Common myeloid progenitor, CD34-positive (primary cell): ENCODE measurements around the gene GJD3.
A peak's percentile ranks its signal among the peaks of the same experiment; 100 is the strongest.

Experiments used
- CTCF ChIA-PET: fragments of 350-600 bp; sonication (Branson Sonifier 250); formaldehyde crosslinking; loops from one replicate; lab custom pipeline; 2021; ENCODE audit warnings: antibody characterized with exemption; lab: Charles Lee
- POLR2A ChIA-PET: fragments of 350-600 bp; sonication (Branson Sonifier 250); formaldehyde crosslinking; loops from one replicate; lab custom pipeline; 2021; ENCODE audit warnings: antibody characterized with exemption; lab: Charles Lee
- DNase-seq, 3 donors: peaks; one replicate each; pipeline versions ENCODE4 v3.0.0 to v3.0.0-alpha.2; 2013
- H3K27ac ChIP-seq, 2 experiments: 1 replicate in 1 of 2; 2 replicates in 1 of 2; pipeline ENCODE4 v1.7.0; 2013; ENCODE audit warnings: inconsistent platforms in 2 of 2, low read length in 2 of 2, mild to moderate bottlenecking in 2 of 2, low read depth in 1 of 2, moderate library complexity in 1 of 2; ENCODE audit not compliant: severe bottlenecking in 2 of 2, insufficient read depth in 1 of 2, poor library complexity in 1 of 2
- H3K27me3 ChIP-seq, 5 experiments: replicated peaks in 2 of 5; 1 replicate in 3 of 5; 2 replicates in 2 of 5; pipeline versions ENCODE4 v1.6.1 to v1.7.0; 2013; ENCODE audit warnings: low read length in 4 of 5, mild to moderate bottlenecking in 2 of 5, moderate library complexity in 2 of 5, inconsistent platforms in 1 of 5; ENCODE audit not compliant: insufficient read depth in 5 of 5, control insufficient read depth in 4 of 5
- H3K36me3 ChIP-seq, 4 experiments: 1 replicate in 2 of 4; 2 replicates in 2 of 4; pipeline versions ENCODE4 v1.6.1 to v1.7.0; 2013; ENCODE audit warnings: low read length in 3 of 4, control low read depth in 1 of 4, mild to moderate bottlenecking in 1 of 4; ENCODE audit not compliant: control insufficient read depth in 4 of 4, insufficient read depth in 4 of 4
- H3K4me1 ChIP-seq, 4 experiments: 1 replicate in 3 of 4; 2 replicates in 1 of 4; pipeline versions ENCODE4 v1.6.1 to v1.7.1; 2013; ENCODE audit warnings: low read length in 3 of 4, mild to moderate bottlenecking in 3 of 4, control low read depth in 1 of 4, inconsistent platforms in 1 of 4, moderate library complexity in 1 of 4; ENCODE audit not compliant: control insufficient read depth in 4 of 4, insufficient read depth in 4 of 4; ENCODE audit errors: control extremely low read depth in 1 of 4
- H3K4me3 ChIP-seq, 7 experiments: 1 replicate in 4 of 7; 2 replicates in 3 of 7; pipeline versions ENCODE4 v1.5.1 to v1.7.0; 2013; ENCODE audit warnings: mild to moderate bottlenecking in 7 of 7, low read length in 6 of 7, moderate library complexity in 6 of 7, inconsistent platforms in 2 of 7, low read depth in 2 of 7, control low read depth in 1 of 7; ENCODE audit not compliant: insufficient read depth in 4 of 7, control insufficient read depth in 1 of 7; ENCODE audit errors: extremely low read depth in 1 of 7
- H3K9me3 ChIP-seq, 5 experiments: 1 replicate in 4 of 5; 2 replicates in 1 of 5; pipeline versions ENCODE4 v1.6.1 to v1.7.1; 2013; ENCODE audit warnings: low read length in 4 of 5, mild to moderate bottlenecking in 2 of 5, inconsistent platforms in 1 of 5, low read depth in 1 of 5, moderate library complexity in 1 of 5; ENCODE audit not compliant: control insufficient read depth in 4 of 5, insufficient read depth in 2 of 5; ENCODE audit errors: control extremely low read depth in 1 of 5
- WGBS: methylation state at CpG from one replicate; pipeline ENCODE4 v1.1.5; 2013; ENCODE audit not compliant: insufficient coverage; 5-methylcytosine and 5-hydroxymethylcytosine counted together

Gene GJD3

DNA sequence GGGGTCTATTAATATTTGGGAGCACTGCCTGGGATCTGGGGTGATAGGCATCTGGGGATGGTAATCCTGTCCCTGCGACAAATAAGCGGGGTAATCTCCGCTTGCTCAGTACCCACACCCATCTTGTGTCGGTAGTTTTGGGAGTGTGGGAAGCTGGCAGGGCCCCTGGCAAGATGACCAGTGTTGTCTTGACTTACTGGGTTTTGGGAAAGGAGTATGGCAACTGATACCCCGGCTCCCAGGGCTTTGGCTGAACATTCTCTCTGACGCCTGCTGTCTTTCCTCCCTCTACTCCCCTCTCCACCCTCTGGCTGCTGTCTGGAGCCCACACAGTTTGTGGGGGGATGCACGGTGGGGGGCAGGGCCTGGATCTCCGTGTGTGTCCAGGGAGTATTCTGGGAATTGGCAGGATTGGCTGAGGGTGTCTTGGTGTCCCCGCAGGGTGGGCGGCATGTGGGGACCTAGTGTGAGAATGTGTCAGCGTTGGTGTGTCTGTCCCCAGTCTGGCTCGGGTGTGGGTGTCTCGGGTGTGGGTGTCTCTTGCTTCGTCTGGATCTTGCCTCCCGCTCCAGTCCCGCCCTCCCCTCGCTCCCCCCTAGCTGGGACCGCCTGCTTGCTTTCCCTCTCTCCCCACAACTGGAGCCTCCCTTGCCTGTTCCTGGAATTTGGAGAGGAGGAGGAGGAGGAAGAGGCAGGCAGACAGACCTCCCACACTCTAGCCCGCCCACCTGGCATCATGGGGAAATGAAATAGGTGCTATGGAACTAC, 43.6 kb downstream of the GJD3 start:
- peak overlapping the region in 1 of 2 experiments; percentile 99 for H3K27ac ChIP-seq
- CTCF ChIA-PET, result interaction anchor here (3.5 to 50.4 kb wide), 4 partner anchors 10 to 33 kb away, joined by 24 to 1388 read pairs (median 108); partner anchors contain the start of genes GJD3 and RARA
- POLR2A ChIA-PET, result interaction anchor here (0.8 to 10.0 kb wide), 4 partner anchors 9 to 21 kb away, joined by 3 to 195 read pairs (median 16); no protein-coding TSS in a partner anchor
- H3K36me3 ChIP-seq, result peaks cover 0 to 3% (median 0%) of the 10 kb centered on the region in 4 experiments
- WGBS, result 42% methylated on average over 6 of the region's 19 CpGs
- H3K4me3 ChIP-seq, result peak overlapping the region in 5 of 7 experiments; percentile 68 to 84 (median 71)
- H3K4me1 ChIP-seq, result peaks cover 22 to 98% (median 94%) of the 10 kb centered on the region in 4 experiments
- no peaks in the 10 kb centered on the region for H3K9me3 ChIP-seq
- DNase-seq, result no peak
- H3K27me3 ChIP-seq, result no peaks in the 10 kb centered on the region

DNA sequence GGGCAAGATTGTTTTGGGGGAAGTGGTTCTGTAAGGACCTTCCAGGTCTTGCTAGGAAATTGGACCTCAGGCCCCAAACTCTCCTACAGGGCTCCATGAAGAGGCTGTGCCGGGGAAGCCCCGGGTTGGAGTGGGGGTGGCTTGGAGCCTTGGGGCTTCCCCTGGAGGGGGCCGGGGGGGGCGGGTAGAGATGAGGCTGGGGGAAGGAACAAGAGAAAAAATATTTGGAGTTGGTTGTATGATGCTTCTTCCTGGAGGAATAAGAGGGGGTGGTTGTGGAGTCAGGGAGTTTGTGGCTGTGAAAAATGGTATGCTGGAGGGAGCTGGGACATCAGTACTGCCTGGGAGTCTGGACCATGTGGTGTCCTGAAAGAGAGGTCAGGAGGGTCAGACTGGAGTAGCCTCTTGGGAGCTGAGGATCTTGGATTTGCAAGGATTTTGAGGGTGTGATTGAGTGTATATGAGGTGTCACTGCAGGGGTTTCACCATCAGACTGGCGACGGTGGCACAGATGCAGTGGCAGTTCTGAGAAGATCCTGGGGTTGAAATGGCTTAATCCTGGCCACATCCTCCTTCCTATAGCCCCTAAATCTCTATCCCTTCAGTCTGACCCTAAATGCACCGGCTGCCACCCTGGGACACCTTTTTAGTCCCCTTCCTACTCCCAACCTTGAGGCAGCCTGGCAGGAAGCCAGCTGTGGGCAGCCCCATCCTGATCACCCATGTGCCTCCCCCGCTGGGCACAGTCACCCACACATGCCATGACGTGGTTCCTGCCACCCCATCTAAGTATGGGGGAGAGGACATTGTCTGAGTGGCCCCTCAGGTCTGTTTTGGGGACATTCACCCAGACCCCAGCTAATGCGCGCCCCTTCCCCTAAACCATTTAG, 44.6 kb downstream of the GJD3 start:
- Histone ChIP-seq H3K9me3 (no peaks in the 10 kb centered on the region), H3K27me3 (no peaks in the 10 kb centered on the region), H3K4me3 (peak overlapping the region in 5 of 7 experiments; percentile 17 to 89 (median 78)), H3K36me3 (peaks cover 0 to 3% (median 0%) of the 10 kb centered on the region in 4 experiments), H3K27ac (peak overlapping the region in 1 of 2 experiments; percentile 39), H3K4me1 (peaks cover 18 to 98% (median 94%) of the 10 kb centered on the region in 4 experiments)
- peak; percentile 74 to 86 (median 86) for DNase-seq
- CTCF ChIA-PET, result interaction anchor here (1.2 to 50.4 kb wide), 6 partner anchors 9 to 34 kb away, joined by 3 to 1388 read pairs (median 16); partner anchors contain the start of genes GJD3 and RARA
- 10% methylated on average over 6 of the region's 11 CpGs for WGBS
- POLR2A ChIA-PET, result interaction anchor here (0.6 to 10.0 kb wide), 5 partner anchors 9 to 22 kb away, joined by 3 to 195 read pairs (median 3); no protein-coding TSS in a partner anchor

DNA sequence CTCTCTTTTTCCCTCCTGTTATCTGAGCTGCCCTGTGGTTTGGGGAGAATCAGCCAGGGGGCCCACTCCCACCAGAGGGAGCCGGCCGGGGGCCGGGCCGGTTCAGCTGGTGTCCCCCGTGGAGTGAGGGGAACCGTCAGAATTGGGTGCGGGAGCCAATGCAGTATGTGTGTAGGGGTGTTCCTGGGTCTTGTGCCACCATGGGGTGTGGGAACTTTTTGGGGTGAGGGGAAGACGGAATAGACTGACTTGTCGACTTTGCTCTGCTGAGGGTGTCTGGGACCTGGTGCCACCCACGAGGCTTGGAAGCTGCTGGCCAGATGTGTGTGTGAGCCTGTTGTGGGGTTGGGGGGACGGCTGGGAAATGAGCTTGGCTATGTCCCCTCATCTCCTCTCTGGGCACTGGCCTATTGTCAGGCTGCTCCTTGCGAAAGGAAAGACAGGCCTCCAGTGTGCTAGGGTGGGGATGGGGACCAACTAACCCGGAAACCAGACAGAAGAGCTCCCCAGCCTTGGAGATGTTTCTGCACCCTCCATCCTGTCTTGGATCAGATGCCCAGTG, 45.6 kb downstream of the GJD3 start:
- H3K4me1 ChIP-seq, result peaks cover 16 to 98% (median 93%) of the 10 kb centered on the region in 4 experiments
- H3K4me3 ChIP-seq, result peak overlapping the region; percentile 61 to 89 (median 76)
- H3K36me3 ChIP-seq, result peaks cover 0 to 3% (median 0%) of the 10 kb centered on the region in 4 experiments
- H3K27me3 ChIP-seq, result no peaks in the 10 kb centered on the region
- H3K27ac ChIP-seq, result peak overlapping the region in 1 of 2 experiments; percentile 89
- WGBS, result 26% methylated on average over 9 of the region's 13 CpGs
- ChIA-PET CTCF (interaction anchor here (0.9 to 50.4 kb wide), 6 partner anchors 9 to 35 kb away, joined by 3 to 1388 read pairs (median 8); partner anchors contain the start of genes GJD3 and RARA), POLR2A (interaction anchor here (0.6 to 10.0 kb wide), 4 partner anchors 8 to 23 kb away, joined by 3 to 195 read pairs (median 6); no protein-coding TSS in a partner anchor)
- H3K9me3 ChIP-seq, result no peaks in the 10 kb centered on the region
- DNase-seq, result no peak

DNA sequence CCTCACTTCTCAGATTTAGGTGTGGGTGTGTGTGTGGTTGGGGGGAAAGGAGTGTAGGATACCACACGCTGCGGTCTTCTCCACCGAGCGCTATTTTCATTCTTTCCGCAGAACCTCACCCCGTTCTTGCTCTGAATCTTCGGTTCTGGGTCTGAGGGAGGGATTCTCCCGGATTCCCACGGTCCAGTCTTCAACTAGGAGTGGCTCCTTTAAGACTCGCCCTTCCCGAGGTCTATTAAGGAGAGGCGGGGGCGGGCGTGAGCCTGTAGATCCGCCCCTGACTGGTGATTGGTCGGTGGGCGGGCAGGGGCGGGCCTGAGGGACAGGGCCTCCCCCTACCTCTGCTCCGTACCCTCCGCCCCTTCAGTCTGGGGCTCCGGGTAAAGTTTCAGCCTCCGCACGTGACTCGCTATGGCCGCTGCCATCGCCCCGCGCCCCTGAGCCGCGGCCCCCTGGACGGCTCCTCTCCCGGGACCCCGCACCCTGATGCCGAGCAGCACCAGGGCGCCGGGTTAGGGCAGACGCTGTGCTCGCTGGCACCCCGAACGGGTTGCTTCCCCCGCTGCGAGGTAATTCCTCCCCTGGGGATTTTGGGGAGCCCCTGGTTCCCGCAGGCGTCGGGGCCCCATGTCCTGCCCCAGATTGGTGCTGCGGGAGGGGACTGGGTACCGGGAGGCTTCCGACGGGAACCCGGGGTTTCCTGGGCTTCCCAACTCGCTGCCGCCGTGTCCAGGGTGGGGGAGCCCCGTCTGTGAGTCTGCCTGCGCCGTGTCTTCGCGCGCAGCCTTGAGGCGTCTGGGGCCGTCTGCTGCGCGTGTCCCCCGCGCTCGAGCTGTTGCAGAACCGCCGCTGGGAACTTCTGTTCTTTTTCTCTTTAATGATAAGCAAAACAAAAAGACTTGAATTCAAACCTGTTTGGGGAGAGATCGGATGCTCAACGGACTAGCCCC, 46.4 kb downstream of the GJD3 start:
- POLR2A ChIA-PET, result interaction anchor here (0.6 to 10.0 kb wide), 6 partner anchors 9 to 1698 kb away, joined by 3 to 195 read pairs (median 4); no protein-coding TSS in a partner anchor
- CTCF ChIA-PET, result interaction anchor here (0.9 to 50.4 kb wide), 8 partner anchors 10 to 36 kb away, joined by 3 to 1388 read pairs (median 4); partner anchors contain the start of genes GJD3 and RARA
- no peaks in the 10 kb centered on the region for H3K27me3 ChIP-seq
- peaks cover 19 to 98% (median 93%) of the 10 kb centered on the region in 4 experiments for H3K4me1 ChIP-seq
- peak overlapping the region; percentile 61 to 89 (median 76) for H3K4me3 ChIP-seq
- DNase-seq, result peak; percentile 91 to 94 (median 93)
- no peaks in the 10 kb centered on the region for H3K9me3 ChIP-seq
- H3K27ac ChIP-seq, result peak overlapping the region; percentile 40 to 89
- WGBS, result 0% methylated on average over 36 of the region's 70 CpGs
- peaks cover 0 to 3% (median 0%) of the 10 kb centered on the region in 4 experiments for H3K36me3 ChIP-seq

DNA sequence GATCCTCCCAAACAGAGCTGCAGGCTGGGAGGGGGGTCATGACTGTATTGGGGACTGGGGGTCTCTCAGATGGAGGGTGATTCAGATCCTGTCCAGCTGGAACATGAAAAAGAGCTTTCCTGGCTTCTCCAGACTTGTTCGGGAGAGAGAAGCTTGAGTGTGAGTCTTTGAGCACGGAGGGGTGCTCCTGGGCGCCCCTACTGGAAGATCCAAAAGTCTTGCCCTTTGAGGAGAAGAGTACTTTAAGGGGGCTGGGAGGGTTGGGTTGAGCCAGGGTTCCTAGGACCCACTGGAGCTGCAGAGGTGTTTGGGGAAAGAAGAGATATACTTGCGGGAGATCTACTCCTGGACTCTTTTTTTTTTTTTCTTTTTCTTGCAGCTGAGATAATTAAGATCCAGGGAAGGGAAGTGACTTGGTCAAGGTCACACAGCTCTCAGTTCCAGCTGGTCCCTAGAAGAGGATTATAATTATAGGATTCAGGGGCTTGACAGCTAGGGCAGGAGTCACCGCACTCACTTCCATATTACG, 47.1 kb downstream of the GJD3 start:
- Histone ChIP-seq H3K27ac (peak overlapping the region in 1 of 2 experiments; percentile 89), H3K36me3 (peaks cover 0 to 3% (median 0%) of the 10 kb centered on the region in 4 experiments), H3K4me1 (peaks cover 19 to 98% (median 95%) of the 10 kb centered on the region in 4 experiments), H3K4me3 (peak overlapping the region in 6 of 7 experiments; percentile 53 to 89 (median 76)), H3K9me3 (no peaks in the 10 kb centered on the region), H3K27me3 (no peaks in the 10 kb centered on the region)
- WGBS, result 15% methylated on average over 5 of the region's 6 CpGs
- ChIA-PET POLR2A (interaction anchor here (0.6 to 10.0 kb wide), 5 partner anchors 11 to 1699 kb away, joined by 3 to 195 read pairs (median 6); no protein-coding TSS in a partner anchor), CTCF (interaction anchor here (1.1 to 50.4 kb wide), 6 partner anchors 11 to 37 kb away, joined by 3 to 1388 read pairs (median 8); partner anchors contain the start of genes GJD3 and RARA)
- peak in 1 of 3 donors; percentile 43 for DNase-seq
